HepG2 (cell line): Measurements from ENCODE around the gene CBFA2T2. TPM values are rescaled to one million over a fixed set of nuclear protein-coding genes. Genes with fewer than 3 reads are reported as not detected.

ENCODE experiments used
- EED ChIP-seq: sonication (generic); formaldehyde crosslinking; IDR thresholded peaks from 2 replicates; pipeline ENCODE4 v1.5.0; 2020; ENCODE audit warnings: mild to moderate bottlenecking, missing genetic modification reagents
- HIVEP1 ChIP-seq: sonication (generic); formaldehyde crosslinking; IDR thresholded peaks from 2 replicates; pipeline ENCODE4 v1.4.0; 2020; ENCODE audit warnings: mild to moderate bottlenecking, missing genetic modification reagents
- HMG20B ChIP-seq: conservative IDR thresholded peaks from 2 replicates; pipeline ENCODE4 v1.6.1; 2016; ENCODE audit warnings: missing genetic modification reagents, missing compliant biosample characterization
- HNRNPK ChIP-seq: fragments of 200-400 bp; formaldehyde crosslinking; IDR thresholded peaks from 2 replicates; pipeline ENCODE4 v1.6.1; 2018; ENCODE audit warnings: low read length, low read depth, moderate library complexity, mild to moderate bottlenecking; ENCODE audit not compliant: poor library complexity, severe bottlenecking
- ISL2 ChIP-seq: sonication (generic); formaldehyde crosslinking; IDR thresholded peaks from 2 replicates; pipeline ENCODE4 v1.5.0; 2020; ENCODE audit warnings: missing genetic modification reagents
- NFIC ChIP-seq: IDR thresholded peaks from 2 replicates; pipeline ENCODE4 v1.6.1; 2012; ENCODE audit warnings: mild to moderate bottlenecking, low read length, inconsistent platforms
- TOPORS ChIP-seq: sonication (generic); formaldehyde crosslinking; IDR thresholded peaks from 2 replicates; pipeline ENCODE4 v1.8.0; 2023; ENCODE audit warnings: mild to moderate bottlenecking, missing genetic modification reagents
- ZBTB7B ChIP-seq: sonication (generic); formaldehyde crosslinking; IDR thresholded peaks from 2 replicates; pipeline ENCODE4 v1.4.0; 2020; ENCODE audit warnings: missing genetic modification reagents
- ZFP82 ChIP-seq: sonication (generic); formaldehyde crosslinking; IDR thresholded peaks from 2 replicates; pipeline ENCODE4 v1.5.1; 2020; ENCODE audit warnings: mild to moderate bottlenecking, missing genetic modification reagents, borderline replicate concordance
- ZFYVE20 ChIP-seq: sonication (generic); formaldehyde crosslinking; IDR thresholded peaks from 2 replicates; pipeline ENCODE4 v1.8.0; 2023; ENCODE audit warnings: low read depth, mild to moderate bottlenecking, moderate library complexity, missing genetic modification reagents, borderline replicate concordance
- ZKSCAN1 ChIP-seq: fragments of 150-350 bp; IDR thresholded peaks from 2 replicates; pipeline ENCODE4 v1.6.1; 2014; ENCODE audit warnings: low read length
- polyA plus RNA-seq, 8 experiments: library from polyadenylated mRNA; depleted of rRNA in 3 of 8; stranded (reverse) in 7 of 8; unstranded in 1 of 8; fragments of >200 nt; fragmentation: Illumina TruSeq in 4 of 8; extraction: Trizol in 4 of 8; gene quantifications; 2 replicates each; pipeline versions ENCODE4 v1.2.1 to v1.2.3, GENCODE V29; 2011 to 2016; ENCODE audit warnings: low read depth in 4 of 8, missing spikeins in 1 of 8, mixed read lengths in 1 of 8; ENCODE audit not compliant: insufficient read depth in 1 of 8
- total RNA-seq, 5 experiments: library from RNA; depleted of rRNA; stranded (reverse); fragments of >200 nt; fragmentation: Illumina TruSeq; extraction: Trizol; gene quantifications; 2 replicates each; pipeline ENCODE4 v1.2.3, GENCODE V29; 2016; ENCODE audit warnings: low read depth in 1 of 5
- TF ChIP-seq, protein P1 (sequence below): fragments of 450-650 bp; IDR thresholded peaks from 2 replicates; pipeline ENCODE4 v1.6.1; 2016
- TF ChIP-seq, protein P2 (sequence below): IDR thresholded peaks from 2 replicates; pipeline ENCODE4 v1.6.1; 2016
- TF ChIP-seq, protein P3 (sequence below): sonication (generic); formaldehyde crosslinking; IDR thresholded peaks from 2 replicates; pipeline ENCODE4 v1.5.0; 2020; ENCODE audit warnings: missing genetic modification reagents, mild to moderate bottlenecking, borderline replicate concordance
- TF ChIP-seq, protein P4 (sequence below): sonication (generic); formaldehyde crosslinking; IDR thresholded peaks from 2 replicates; pipeline ENCODE4 v1.4.0; 2020; ENCODE audit warnings: missing genetic modification reagents
- TF ChIP-seq, protein P5 (sequence below): sonication (generic); formaldehyde crosslinking; IDR thresholded peaks from 2 replicates; pipeline ENCODE4 v1.4.0; 2020; ENCODE audit warnings: mild to moderate bottlenecking, missing genetic modification reagents

CBFA2T2 gene
- total and polyA plus RNA-seq, 2 of the 13 experiments (the other 11 are each of a cell fraction or from before 2014, with no cell fraction given): 6.3 to 21.2 TPM

DNA sequence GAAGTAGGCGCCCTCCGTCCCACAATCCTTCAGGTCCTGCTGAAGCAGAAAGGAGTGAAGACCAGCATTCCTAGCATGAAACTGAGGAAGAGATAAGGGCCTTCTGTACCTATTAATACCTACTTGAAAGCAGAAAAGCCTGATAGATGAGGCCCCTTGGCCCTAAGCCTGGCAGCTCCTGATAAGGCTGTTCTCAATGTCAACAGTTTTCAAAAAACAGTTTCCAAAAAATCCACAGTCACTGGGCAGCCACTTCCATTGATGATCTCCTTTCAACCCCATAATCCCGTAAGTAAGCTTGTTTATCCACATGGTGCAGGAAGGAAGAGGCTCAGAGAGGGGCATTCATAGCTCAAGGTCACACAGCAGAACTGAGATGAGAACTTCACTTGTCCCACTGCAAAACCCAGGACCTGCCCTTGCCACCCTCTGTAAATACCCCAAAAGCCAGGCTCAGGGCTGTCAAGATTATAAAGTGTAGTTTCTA, 199.1 kb downstream of the CBFA2T2 start (continued):
- TF ChIP-seq, protein P1, sequence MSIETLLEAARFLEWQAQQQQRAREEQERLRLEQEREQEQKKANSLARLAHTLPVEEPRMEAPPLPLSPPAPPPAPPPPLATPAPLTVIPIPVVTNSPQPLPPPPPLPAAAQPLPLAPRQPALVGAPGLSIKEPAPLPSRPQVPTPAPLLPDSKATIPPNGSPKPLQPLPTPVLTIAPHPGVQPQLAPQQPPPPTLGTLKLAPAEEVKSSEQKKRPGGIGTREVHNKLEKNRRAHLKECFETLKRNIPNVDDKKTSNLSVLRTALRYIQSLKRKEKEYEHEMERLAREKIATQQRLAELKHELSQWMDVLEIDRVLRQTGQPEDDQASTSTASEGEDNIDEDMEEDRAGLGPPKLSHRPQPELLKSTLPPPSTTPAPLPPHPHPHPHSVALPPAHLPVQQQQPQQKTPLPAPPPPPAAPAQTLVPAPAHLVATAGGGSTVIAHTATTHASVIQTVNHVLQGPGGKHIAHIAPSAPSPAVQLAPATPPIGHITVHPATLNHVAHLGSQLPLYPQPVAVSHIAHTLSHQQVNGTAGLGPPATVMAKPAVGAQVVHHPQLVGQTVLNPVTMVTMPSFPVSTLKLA: no peak
- TF ChIP-seq HMG20B (CRISPR knock-in tag) (0 out of 2 replicates have a peak, but pooled peaks have one; percentile 26), HIVEP1 (CRISPR knock-in tag) (no peak), TOPORS (no peak), ZFP82 (CRISPR knock-in tag) (no peak), ZFYVE20 (no peak), ZKSCAN1 (no peak), EED (CRISPR knock-in tag) (no peak), ZBTB7B (CRISPR knock-in tag) (peak; percentile 40; the same call in 1 of the 2 replicates), NFIC (no peak; the same call in 1 of the 2 replicates), HNRNPK (no peak), ISL2 (CRISPR knock-in tag) (peak; percentile 95)
- TF ChIP-seq, protein P2, sequence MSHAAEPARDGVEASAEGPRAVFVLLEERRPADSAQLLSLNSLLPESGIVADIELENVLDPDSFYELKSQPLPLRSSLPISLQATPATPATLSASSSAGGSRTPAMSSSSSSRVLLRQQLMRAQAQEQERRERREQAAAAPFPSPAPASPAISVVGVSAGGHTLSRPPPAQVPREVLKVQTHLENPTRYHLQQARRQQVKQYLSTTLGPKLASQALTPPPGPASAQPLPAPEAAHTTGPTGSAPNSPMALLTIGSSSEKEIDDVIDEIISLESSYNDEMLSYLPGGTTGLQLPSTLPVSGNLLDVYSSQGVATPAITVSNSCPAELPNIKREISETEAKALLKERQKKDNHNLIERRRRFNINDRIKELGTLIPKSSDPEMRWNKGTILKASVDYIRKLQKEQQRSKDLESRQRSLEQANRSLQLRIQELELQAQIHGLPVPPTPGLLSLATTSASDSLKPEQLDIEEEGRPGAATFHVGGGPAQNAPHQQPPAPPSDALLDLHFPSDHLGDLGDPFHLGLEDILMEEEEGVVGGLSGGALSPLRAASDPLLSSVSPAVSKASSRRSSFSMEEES (CRISPR knock-in tag): peak; percentile 68
- TF ChIP-seq, protein P3, sequence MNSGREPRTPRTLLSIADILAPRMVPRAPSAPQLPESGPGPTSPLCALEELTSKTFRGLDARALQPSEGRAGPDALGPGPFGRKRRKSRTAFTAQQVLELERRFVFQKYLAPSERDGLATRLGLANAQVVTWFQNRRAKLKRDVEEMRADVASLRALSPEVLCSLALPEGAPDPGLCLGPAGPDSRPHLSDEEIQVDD: 0 out of 2 replicates have a peak, but pooled peaks have one; percentile 36
- TF ChIP-seq, protein P4, sequence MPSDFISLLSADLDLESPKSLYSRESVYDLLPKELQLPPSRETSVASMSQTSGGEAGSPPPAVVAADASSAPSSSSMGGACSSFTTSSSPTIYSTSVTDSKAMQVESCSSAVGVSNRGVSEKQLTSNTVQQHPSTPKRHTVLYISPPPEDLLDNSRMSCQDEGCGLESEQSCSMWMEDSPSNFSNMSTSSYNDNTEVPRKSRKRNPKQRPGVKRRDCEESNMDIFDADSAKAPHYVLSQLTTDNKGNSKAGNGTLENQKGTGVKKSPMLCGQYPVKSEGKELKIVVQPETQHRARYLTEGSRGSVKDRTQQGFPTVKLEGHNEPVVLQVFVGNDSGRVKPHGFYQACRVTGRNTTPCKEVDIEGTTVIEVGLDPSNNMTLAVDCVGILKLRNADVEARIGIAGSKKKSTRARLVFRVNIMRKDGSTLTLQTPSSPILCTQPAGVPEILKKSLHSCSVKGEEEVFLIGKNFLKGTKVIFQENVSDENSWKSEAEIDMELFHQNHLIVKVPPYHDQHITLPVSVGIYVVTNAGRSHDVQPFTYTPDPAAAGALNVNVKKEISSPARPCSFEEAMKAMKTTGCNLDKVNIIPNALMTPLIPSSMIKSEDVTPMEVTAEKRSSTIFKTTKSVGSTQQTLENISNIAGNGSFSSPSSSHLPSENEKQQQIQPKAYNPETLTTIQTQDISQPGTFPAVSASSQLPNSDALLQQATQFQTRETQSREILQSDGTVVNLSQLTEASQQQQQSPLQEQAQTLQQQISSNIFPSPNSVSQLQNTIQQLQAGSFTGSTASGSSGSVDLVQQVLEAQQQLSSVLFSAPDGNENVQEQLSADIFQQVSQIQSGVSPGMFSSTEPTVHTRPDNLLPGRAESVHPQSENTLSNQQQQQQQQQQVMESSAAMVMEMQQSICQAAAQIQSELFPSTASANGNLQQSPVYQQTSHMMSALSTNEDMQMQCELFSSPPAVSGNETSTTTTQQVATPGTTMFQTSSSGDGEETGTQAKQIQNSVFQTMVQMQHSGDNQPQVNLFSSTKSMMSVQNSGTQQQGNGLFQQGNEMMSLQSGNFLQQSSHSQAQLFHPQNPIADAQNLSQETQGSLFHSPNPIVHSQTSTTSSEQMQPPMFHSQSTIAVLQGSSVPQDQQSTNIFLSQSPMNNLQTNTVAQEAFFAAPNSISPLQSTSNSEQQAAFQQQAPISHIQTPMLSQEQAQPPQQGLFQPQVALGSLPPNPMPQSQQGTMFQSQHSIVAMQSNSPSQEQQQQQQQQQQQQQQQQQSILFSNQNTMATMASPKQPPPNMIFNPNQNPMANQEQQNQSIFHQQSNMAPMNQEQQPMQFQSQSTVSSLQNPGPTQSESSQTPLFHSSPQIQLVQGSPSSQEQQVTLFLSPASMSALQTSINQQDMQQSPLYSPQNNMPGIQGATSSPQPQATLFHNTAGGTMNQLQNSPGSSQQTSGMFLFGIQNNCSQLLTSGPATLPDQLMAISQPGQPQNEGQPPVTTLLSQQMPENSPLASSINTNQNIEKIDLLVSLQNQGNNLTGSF (CRISPR knock-in tag): no peak
- TF ChIP-seq, protein P5, sequence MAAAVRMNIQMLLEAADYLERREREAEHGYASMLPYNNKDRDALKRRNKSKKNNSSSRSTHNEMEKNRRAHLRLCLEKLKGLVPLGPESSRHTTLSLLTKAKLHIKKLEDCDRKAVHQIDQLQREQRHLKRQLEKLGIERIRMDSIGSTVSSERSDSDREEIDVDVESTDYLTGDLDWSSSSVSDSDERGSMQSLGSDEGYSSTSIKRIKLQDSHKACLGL (CRISPR knock-in tag): no peak
